HEK293 (cell line): ENCODE results near the gene CUL1.

Source experiments
- GLI2 ChIP-seq: fragments of 450-650 bp; formaldehyde crosslinking; IDR thresholded peaks from 2 replicates; pipeline ENCODE4; 2017; ENCODE audit warnings: missing biosample characterization, missing genetic modification characterization, low read depth, borderline replicate concordance
- KLF1 ChIP-seq: fragments of 450-650 bp; formaldehyde crosslinking; IDR thresholded peaks from 2 replicates; pipeline ENCODE4 v1.5.1; 2016; ENCODE audit warnings: missing biosample characterization, missing genetic modification characterization
- KLF16 ChIP-seq: fragments of 450-650 bp; formaldehyde crosslinking; IDR thresholded peaks from 2 replicates; pipeline ENCODE4 v1.5.1; 2017; ENCODE audit warnings: missing biosample characterization, missing genetic modification characterization
- KLF9 ChIP-seq: fragments of 450-650 bp; formaldehyde crosslinking; IDR thresholded peaks from 2 replicates; pipeline ENCODE4 v1.5.1; 2016; ENCODE audit warnings: missing biosample characterization, missing genetic modification characterization, low read depth
- YY1 ChIP-seq: fragments of 450-650 bp; formaldehyde crosslinking; IDR thresholded peaks from 2 replicates; pipeline ENCODE4 v1.5.1; 2018; ENCODE audit warnings: missing biosample characterization, missing genetic modification characterization
- YY2 ChIP-seq: fragments of 450-650 bp; formaldehyde crosslinking; IDR thresholded peaks from 2 replicates; pipeline ENCODE4 v1.5.1; 2016; ENCODE audit warnings: missing biosample characterization, missing genetic modification characterization
- ZBTB17 ChIP-seq: fragments of 450-650 bp; formaldehyde crosslinking; IDR thresholded peaks from 2 replicates; pipeline ENCODE4 v1.5.1; 2016; ENCODE audit warnings: missing biosample characterization, missing genetic modification characterization
- ZBTB20 ChIP-seq: fragments of 450-650 bp; formaldehyde crosslinking; IDR thresholded peaks from 2 replicates; pipeline ENCODE4 v1.5.1; 2016; ENCODE audit warnings: missing biosample characterization, missing genetic modification characterization
- ZFP3 ChIP-seq: fragments of 450-650 bp; formaldehyde crosslinking; IDR thresholded peaks from 2 replicates; pipeline ENCODE4 v1.5.1; 2016; ENCODE audit warnings: low read depth, missing biosample characterization, missing genetic modification characterization
- ZNF112 ChIP-seq: fragments of 450-650 bp; formaldehyde crosslinking; IDR thresholded peaks from 2 replicates; pipeline ENCODE4 v1.5.0; 2017; ENCODE audit warnings: missing biosample characterization, missing genetic modification characterization
- ZNF114 ChIP-seq: fragments of 450-650 bp; formaldehyde crosslinking; IDR thresholded peaks from 2 replicates; pipeline ENCODE4 v1.5.0; 2017; ENCODE audit warnings: missing biosample characterization, missing genetic modification characterization
- ZNF140 ChIP-seq: fragments of 450-650 bp; formaldehyde crosslinking; IDR thresholded peaks from 2 replicates; pipeline ENCODE4 v1.5.1; 2016; ENCODE audit warnings: missing biosample characterization, missing genetic modification characterization
- ZNF146 ChIP-seq: fragments of 450-650 bp; formaldehyde crosslinking; IDR thresholded peaks from 2 replicates; pipeline ENCODE4 v1.5.1; 2016; ENCODE audit warnings: missing biosample characterization, missing genetic modification characterization
- ZNF221 ChIP-seq: fragments of 450-650 bp; formaldehyde crosslinking; IDR thresholded peaks from 2 replicates; pipeline ENCODE4 v1.5.1; 2017; ENCODE audit warnings: missing biosample characterization, missing genetic modification characterization, borderline replicate concordance
- ZNF341 ChIP-seq: fragments of 450-650 bp; formaldehyde crosslinking; IDR thresholded peaks from 2 replicates; pipeline ENCODE4; 2016; ENCODE audit warnings: low read depth, missing biosample characterization, missing genetic modification characterization
- ZNF521 ChIP-seq: fragments of 450-650 bp; formaldehyde crosslinking; IDR thresholded peaks from 2 replicates; pipeline ENCODE4 v1.5.1; 2017; ENCODE audit warnings: missing biosample characterization, mild to moderate bottlenecking, missing genetic modification characterization
- ZNF585B ChIP-seq: fragments of 450-650 bp; formaldehyde crosslinking; IDR thresholded peaks from 2 replicates; pipeline ENCODE4 v1.5.1; 2016; ENCODE audit warnings: missing biosample characterization, missing genetic modification characterization
- ZNF621 ChIP-seq: fragments of 450-650 bp; formaldehyde crosslinking; IDR thresholded peaks from 2 replicates; pipeline ENCODE4 v1.5.1; 2017; ENCODE audit warnings: missing biosample characterization, missing genetic modification characterization
- ZNF660 ChIP-seq: fragments of 450-650 bp; IDR thresholded peaks from 2 replicates; pipeline ENCODE4 v1.5.1; 2018; ENCODE audit warnings: missing biosample characterization, mild to moderate bottlenecking, missing genetic modification characterization
- ZNF785 ChIP-seq: fragments of 450-650 bp; formaldehyde crosslinking; IDR thresholded peaks from 2 replicates; pipeline ENCODE4 v1.5.1; 2016; ENCODE audit warnings: missing biosample characterization, missing genetic modification characterization
- TF ChIP-seq, protein P1 (sequence below): fragments of 450-650 bp; formaldehyde crosslinking; IDR thresholded peaks from 2 replicates; pipeline ENCODE4 v1.5.1; 2016; ENCODE audit warnings: missing biosample characterization, missing genetic modification characterization
- TF ChIP-seq, protein P2 (sequence below): fragments of 450-650 bp; IDR thresholded peaks from 2 replicates; pipeline ENCODE4 v1.5.1; 2018; ENCODE audit warnings: missing biosample characterization, missing genetic modification characterization
- TF ChIP-seq, protein P3 (sequence below): fragments of 450-650 bp; formaldehyde crosslinking; IDR thresholded peaks from 2 replicates; pipeline ENCODE4 v1.5.1; 2016; ENCODE audit warnings: missing biosample characterization, missing genetic modification characterization, borderline replicate concordance
- TF ChIP-seq, protein P4 (sequence below): fragments of 450-650 bp; formaldehyde crosslinking; optimal IDR thresholded peaks from 2 replicates; pipeline ENCODE3; 2016; ENCODE audit warnings: missing biosample characterization, mild to moderate bottlenecking, missing genetic modification characterization
- TF ChIP-seq, protein P5 (sequence below): fragments of 450-650 bp; formaldehyde crosslinking; conservative IDR thresholded peaks from 2 replicates; pipeline ENCODE4 v1.5.1; 2016; ENCODE audit warnings: low read depth, missing biosample characterization, missing genetic modification characterization

The CUL1 gene

DNA sequence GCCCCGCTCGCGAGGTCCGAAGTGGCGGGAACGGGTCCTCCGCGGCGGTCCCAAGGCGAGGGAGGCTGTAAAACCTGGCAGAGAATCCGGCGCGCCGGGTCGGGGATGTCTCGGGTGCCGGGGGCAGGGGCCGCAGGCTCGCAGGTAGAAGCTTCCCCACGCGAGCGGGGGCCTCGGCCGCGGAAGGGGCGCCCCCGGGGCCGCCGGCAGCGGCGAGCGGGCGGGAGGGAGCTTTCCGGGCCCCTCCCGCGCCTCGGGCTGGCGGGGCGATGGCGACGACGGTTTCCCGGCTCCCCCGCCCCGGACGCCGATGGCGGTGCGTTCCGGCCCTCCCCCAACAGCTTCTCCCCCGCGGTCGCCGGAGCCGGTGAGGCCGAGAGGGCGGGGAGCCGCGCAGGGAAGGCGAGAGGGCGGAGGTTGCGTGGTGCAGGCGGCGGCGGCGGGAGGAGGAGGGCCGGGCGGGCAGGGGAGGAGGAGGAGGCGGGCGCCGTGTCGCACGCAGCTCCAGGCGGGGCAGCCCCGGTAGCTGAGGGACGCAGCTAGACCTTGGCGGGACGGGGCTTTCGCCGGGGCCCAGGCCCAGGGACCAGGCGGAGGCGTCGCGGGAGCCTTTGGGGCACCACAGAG, at the start of gene CUL1 (continued):
- TF ChIP-seq, protein P1, sequence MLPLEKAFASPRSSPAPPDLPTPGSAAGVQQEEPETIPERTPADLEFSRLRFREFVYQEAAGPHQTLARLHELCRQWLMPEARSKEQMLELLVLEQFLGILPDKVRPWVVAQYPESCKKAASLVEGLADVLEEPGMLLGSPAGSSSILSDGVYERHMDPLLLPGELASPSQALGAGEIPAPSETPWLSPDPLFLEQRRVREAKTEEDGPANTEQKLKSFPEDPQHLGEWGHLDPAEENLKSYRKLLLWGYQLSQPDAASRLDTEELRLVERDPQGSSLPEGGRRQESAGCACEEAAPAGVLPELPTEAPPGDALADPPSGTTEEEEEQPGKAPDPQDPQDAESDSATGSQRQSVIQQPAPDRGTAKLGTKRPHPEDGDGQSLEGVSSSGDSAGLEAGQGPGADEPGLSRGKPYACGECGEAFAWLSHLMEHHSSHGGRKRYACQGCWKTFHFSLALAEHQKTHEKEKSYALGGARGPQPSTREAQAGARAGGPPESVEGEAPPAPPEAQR (tag by site-specific recombination): no peak
- TF ChIP-seq ZBTB20 (tag by site-specific recombination) (peak; percentile 66; the same call in 1 of the 2 replicates), KLF16 (tag by site-specific recombination) (no peak; the same call in 1 of the 2 replicates), YY1 (tag by site-specific recombination) (peak; percentile 32), KLF9 (tag by site-specific recombination) (peak; percentile 59), ZNF660 (tag by site-specific recombination) (peak; percentile 22; the same call in 1 of the 2 replicates), ZNF521 (no peak), ZNF621 (tag by site-specific recombination) (no peak), ZNF112 (tag by site-specific recombination) (no peak), ZNF146 (no peak), ZBTB17 (tag by site-specific recombination) (no peak), ZNF140 (tag by site-specific recombination) (no peak), GLI2 (tag by site-specific recombination) (no peak), KLF1 (tag by site-specific recombination) (peak; percentile 42; the same call in 1 of the 2 replicates), ZNF785 (no peak), YY2 (tag by site-specific recombination) (no peak), ZFP3 (tag by site-specific recombination) (no peak), ZNF114 (tag by site-specific recombination) (no peak), ZNF341 (tag by site-specific recombination) (peak; percentile 16; the same call in 1 of the 2 replicates), ZNF585B (no peak), ZNF221 (tag by site-specific recombination) (no peak)
- TF ChIP-seq, protein P2, sequence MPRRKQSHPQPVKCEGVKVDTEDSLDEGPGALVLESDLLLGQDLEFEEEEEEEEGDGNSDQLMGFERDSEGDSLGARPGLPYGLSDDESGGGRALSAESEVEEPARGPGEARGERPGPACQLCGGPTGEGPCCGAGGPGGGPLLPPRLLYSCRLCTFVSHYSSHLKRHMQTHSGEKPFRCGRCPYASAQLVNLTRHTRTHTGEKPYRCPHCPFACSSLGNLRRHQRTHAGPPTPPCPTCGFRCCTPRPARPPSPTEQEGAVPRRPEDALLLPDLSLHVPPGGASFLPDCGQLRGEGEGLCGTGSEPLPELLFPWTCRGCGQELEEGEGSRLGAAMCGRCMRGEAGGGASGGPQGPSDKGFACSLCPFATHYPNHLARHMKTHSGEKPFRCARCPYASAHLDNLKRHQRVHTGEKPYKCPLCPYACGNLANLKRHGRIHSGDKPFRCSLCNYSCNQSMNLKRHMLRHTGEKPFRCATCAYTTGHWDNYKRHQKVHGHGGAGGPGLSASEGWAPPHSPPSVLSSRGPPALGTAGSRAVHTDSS (tag by site-specific recombination): no peak; the same call in 1 of the 2 replicates
- TF ChIP-seq, protein P3, sequence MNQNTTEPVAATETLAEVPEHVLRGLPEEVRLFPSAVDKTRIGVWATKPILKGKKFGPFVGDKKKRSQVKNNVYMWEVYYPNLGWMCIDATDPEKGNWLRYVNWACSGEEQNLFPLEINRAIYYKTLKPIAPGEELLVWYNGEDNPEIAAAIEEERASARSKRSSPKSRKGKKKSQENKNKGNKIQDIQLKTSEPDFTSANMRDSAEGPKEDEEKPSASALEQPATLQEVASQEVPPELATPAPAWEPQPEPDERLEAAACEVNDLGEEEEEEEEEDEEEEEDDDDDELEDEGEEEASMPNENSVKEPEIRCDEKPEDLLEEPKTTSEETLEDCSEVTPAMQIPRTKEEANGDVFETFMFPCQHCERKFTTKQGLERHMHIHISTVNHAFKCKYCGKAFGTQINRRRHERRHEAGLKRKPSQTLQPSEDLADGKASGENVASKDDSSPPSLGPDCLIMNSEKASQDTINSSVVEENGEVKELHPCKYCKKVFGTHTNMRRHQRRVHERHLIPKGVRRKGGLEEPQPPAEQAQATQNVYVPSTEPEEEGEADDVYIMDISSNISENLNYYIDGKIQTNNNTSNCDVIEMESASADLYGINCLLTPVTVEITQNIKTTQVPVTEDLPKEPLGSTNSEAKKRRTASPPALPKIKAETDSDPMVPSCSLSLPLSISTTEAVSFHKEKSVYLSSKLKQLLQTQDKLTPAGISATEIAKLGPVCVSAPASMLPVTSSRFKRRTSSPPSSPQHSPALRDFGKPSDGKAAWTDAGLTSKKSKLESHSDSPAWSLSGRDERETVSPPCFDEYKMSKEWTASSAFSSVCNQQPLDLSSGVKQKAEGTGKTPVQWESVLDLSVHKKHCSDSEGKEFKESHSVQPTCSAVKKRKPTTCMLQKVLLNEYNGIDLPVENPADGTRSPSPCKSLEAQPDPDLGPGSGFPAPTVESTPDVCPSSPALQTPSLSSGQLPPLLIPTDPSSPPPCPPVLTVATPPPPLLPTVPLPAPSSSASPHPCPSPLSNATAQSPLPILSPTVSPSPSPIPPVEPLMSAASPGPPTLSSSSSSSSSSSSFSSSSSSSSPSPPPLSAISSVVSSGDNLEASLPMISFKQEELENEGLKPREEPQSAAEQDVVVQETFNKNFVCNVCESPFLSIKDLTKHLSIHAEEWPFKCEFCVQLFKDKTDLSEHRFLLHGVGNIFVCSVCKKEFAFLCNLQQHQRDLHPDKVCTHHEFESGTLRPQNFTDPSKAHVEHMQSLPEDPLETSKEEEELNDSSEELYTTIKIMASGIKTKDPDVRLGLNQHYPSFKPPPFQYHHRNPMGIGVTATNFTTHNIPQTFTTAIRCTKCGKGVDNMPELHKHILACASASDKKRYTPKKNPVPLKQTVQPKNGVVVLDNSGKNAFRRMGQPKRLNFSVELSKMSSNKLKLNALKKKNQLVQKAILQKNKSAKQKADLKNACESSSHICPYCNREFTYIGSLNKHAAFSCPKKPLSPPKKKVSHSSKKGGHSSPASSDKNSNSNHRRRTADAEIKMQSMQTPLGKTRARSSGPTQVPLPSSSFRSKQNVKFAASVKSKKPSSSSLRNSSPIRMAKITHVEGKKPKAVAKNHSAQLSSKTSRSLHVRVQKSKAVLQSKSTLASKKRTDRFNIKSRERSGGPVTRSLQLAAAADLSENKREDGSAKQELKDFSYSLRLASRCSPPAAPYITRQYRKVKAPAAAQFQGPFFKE (tag by site-specific recombination): no peak
- TF ChIP-seq, protein P4, sequence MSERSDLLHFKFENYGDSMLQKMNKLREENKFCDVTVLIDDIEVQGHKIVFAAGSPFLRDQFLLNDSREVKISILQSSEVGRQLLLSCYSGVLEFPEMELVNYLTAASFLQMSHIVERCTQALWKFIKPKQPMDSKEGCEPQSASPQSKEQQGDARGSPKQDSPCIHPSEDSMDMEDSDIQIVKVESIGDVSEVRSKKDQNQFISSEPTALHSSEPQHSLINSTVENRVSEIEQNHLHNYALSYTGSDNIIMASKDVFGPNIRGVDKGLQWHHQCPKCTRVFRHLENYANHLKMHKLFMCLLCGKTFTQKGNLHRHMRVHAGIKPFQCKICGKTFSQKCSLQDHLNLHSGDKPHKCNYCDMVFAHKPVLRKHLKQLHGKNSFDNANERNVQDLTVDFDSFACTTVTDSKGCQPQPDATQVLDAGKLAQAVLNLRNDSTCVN (tag by site-specific recombination): peak; percentile 68
- TF ChIP-seq, protein P5, sequence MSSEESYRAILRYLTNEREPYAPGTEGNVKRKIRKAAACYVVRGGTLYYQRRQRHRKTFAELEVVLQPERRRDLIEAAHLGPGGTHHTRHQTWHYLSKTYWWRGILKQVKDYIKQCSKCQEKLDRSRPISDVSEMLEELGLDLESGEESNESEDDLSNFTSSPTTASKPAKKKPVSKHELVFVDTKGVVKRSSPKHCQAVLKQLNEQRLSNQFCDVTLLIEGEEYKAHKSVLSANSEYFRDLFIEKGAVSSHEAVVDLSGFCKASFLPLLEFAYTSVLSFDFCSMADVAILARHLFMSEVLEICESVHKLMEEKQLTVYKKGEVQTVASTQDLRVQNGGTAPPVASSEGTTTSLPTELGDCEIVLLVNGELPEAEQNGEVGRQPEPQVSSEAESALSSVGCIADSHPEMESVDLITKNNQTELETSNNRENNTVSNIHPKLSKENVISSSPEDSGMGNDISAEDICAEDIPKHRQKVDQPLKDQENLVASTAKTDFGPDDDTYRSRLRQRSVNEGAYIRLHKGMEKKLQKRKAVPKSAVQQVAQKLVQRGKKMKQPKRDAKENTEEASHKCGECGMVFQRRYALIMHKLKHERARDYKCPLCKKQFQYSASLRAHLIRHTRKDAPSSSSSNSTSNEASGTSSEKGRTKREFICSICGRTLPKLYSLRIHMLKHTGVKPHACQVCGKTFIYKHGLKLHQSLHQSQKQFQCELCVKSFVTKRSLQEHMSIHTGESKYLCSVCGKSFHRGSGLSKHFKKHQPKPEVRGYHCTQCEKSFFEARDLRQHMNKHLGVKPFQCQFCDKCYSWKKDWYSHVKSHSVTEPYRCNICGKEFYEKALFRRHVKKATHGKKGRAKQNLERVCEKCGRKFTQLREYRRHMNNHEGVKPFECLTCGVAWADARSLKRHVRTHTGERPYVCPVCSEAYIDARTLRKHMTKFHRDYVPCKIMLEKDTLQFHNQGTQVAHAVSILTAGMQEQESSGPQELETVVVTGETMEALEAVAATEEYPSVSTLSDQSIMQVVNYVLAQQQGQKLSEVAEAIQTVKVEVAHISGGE (tag by site-specific recombination): no peak
